IMR-90 (cell line): ENCODE results near the gene ABCE1. TPM values are rescaled to one million over a fixed set of nuclear protein-coding genes. Genes with fewer than 3 reads are reported as not detected.

Source experiments
- ATAC-seq: fragments of 200-7000 bp; cut with Tn5 transposase; 2 replicates; pipeline ENCODE4 v1.9.1; 2020; ENCODE audit warnings: low read depth, mild to moderate bottlenecking, moderate library complexity
- BruUV-seq: library from RNA; stranded (reverse); fragments of 400-500 nt; replicated peaks from 2 replicates; lab custom pipeline; 2021; lab: Mats Ljungman, UMichigan
- CTCF ChIA-PET: fragments of 300-600 bp; formaldehyde crosslinking; extraction: SDS; loops from one replicate; lab custom pipeline; 2021; ENCODE audit warnings: antibody characterized with exemption; lab: Yijun Ruan, JAX
- POLR2A ChIA-PET: fragments of 300-600 bp; sonication (Branson Sonifier 250); formaldehyde crosslinking; loops from one replicate; lab custom pipeline; 2022; ENCODE audit warnings: antibody characterized with exemption; ENCODE audit not compliant: unreplicated experiment; lab: Charles Lee
- DNase-seq: peaks from one replicate; pipeline ENCODE4 v3.0.0; 2013
- H2AFZ ChIP-seq: replicated peaks from 2 replicates; pipeline ENCODE3; 2013; ENCODE audit warnings: low read length, mild to moderate bottlenecking; ENCODE audit not compliant: poor library complexity
- H2AK5ac ChIP-seq: 2 replicates; pipeline ENCODE4 v1.6.1; 2013; ENCODE audit warnings: low read depth, low read length, inconsistent platforms
- H2AK9ac ChIP-seq: replicated peaks from 2 replicates; pipeline ENCODE3; 2013; ENCODE audit warnings: mild to moderate bottlenecking, low read depth, low read length, moderate library complexity; ENCODE audit not compliant: poor library complexity
- H2BK120ac ChIP-seq: 2 replicates; pipeline ENCODE4 v1.6.1; 2013; ENCODE audit warnings: low read depth, low read length, inconsistent platforms
- H2BK15ac ChIP-seq: 3 replicates; pipeline ENCODE4 v1.6.1; 2013; ENCODE audit warnings: low read depth, low read length, inconsistent platforms
- H2BK20ac ChIP-seq: 2 replicates; pipeline ENCODE4 v1.6.1; 2013; ENCODE audit warnings: low read depth, mild to moderate bottlenecking, inconsistent platforms, low read length, moderate library complexity
- H2BK5ac ChIP-seq: 2 replicates; pipeline ENCODE4 v1.6.1; 2013; ENCODE audit warnings: mild to moderate bottlenecking, low read depth, low read length, inconsistent platforms; ENCODE audit not compliant: poor library complexity, severe bottlenecking
- H3K14ac ChIP-seq: replicated peaks from 2 replicates; pipeline ENCODE4 v1.6.1; 2013; ENCODE audit warnings: low read depth, low read length, inconsistent platforms
- H3K18ac ChIP-seq: 2 replicates; pipeline ENCODE4 v1.6.1; 2013; ENCODE audit warnings: low read depth, low read length, control low read depth
- H3K23ac ChIP-seq: 2 replicates; pipeline ENCODE4 v1.6.1; 2013; ENCODE audit warnings: low read depth, low read length, inconsistent platforms
- H3K27ac ChIP-seq: 2 replicates; pipeline ENCODE4 v1.5.1; 2013; ENCODE audit warnings: mild to moderate bottlenecking, control low read depth, low read length; ENCODE audit not compliant: insufficient read depth
- H3K27me3 ChIP-seq: 2 replicates; pipeline ENCODE4 v1.6.1; 2013; ENCODE audit warnings: low read length; ENCODE audit not compliant: control insufficient read depth, insufficient read depth
- H3K36me3 ChIP-seq: 2 replicates; pipeline ENCODE4 v1.6.1; 2013; ENCODE audit warnings: low read length, mixed read lengths; ENCODE audit not compliant: control insufficient read depth, insufficient read depth
- H3K4ac ChIP-seq: 2 replicates; pipeline ENCODE4 v1.6.1; 2013; ENCODE audit warnings: low read depth, low read length, inconsistent platforms
- H3K4me1 ChIP-seq: 2 replicates; pipeline ENCODE4 v1.6.1; 2013; ENCODE audit warnings: low read length, mixed read lengths; ENCODE audit not compliant: control insufficient read depth, insufficient read depth
- H3K4me2 ChIP-seq: 2 replicates; pipeline ENCODE4 v1.6.1; 2013; ENCODE audit warnings: low read depth, mild to moderate bottlenecking, control low read depth, low read length, moderate library complexity
- H3K4me3 ChIP-seq: 2 replicates; pipeline ENCODE4 v1.5.1; 2013; ENCODE audit warnings: low read depth, mild to moderate bottlenecking, control low read depth, low read length, moderate library complexity; ENCODE audit not compliant: insufficient read depth
- H3K56ac ChIP-seq: 2 replicates; pipeline ENCODE4 v1.6.1; 2013; ENCODE audit warnings: low read length, inconsistent platforms; ENCODE audit not compliant: insufficient read depth; ENCODE audit errors: extremely low read depth
- H3K79me1 ChIP-seq, 2 experiments: 2 replicates each; pipeline ENCODE4 v1.6.1; 2013; ENCODE audit warnings: low read length in 2 of 2, inconsistent platforms in 1 of 2, low read depth in 1 of 2
- H3K9ac ChIP-seq: 2 replicates; pipeline ENCODE4 v1.6.1; 2013; ENCODE audit warnings: low read depth, low read length, control low read depth
- H3K9me1 ChIP-seq: 2 replicates; pipeline ENCODE4 v1.6.1; 2013; ENCODE audit warnings: low read length, inconsistent platforms; ENCODE audit not compliant: insufficient read depth
- H3K9me3 ChIP-seq: 2 replicates; pipeline ENCODE4 v1.6.1; 2013; ENCODE audit warnings: low read length; ENCODE audit not compliant: control insufficient read depth, insufficient read depth
- H4K20me1 ChIP-seq: 2 replicates; pipeline ENCODE4 v1.6.1; 2013; ENCODE audit warnings: low read length, inconsistent platforms; ENCODE audit not compliant: insufficient read depth
- H4K5ac ChIP-seq: 2 replicates; pipeline ENCODE4 v1.6.1; 2013; ENCODE audit warnings: mild to moderate bottlenecking, low read depth, low read length, control low read depth
- H4K8ac ChIP-seq, 2 experiments: 2 replicates each; pipeline ENCODE4 v1.6.1; 2013; ENCODE audit warnings: low read depth in 2 of 2, low read length in 2 of 2, control low read depth in 1 of 2, inconsistent platforms in 1 of 2
- H4K91ac ChIP-seq: 2 replicates; pipeline ENCODE4 v1.6.1; 2013; ENCODE audit warnings: low read depth, low read length, inconsistent platforms; ENCODE audit not compliant: insufficient read depth
- BHLHE40 ChIP-seq: fragments of 150-350 bp; IDR thresholded peaks from 2 replicates; pipeline ENCODE4 v1.6.1; 2016; ENCODE audit warnings: mild to moderate bottlenecking, low read depth, low read length
- CHD1 ChIP-seq: IDR thresholded peaks from 2 replicates; pipeline ENCODE4 v1.6.1; 2012; ENCODE audit warnings: low read depth, low read length, improper control_type of control experiment
- ELK1 ChIP-seq: fragments of 150-350 bp; IDR thresholded peaks from 2 replicates; pipeline ENCODE4 v1.6.1; 2016; ENCODE audit warnings: low read depth, mild to moderate bottlenecking, low read length, moderate library complexity, borderline replicate concordance
- MAFK ChIP-seq: IDR thresholded peaks from 2 replicates; pipeline ENCODE4 v1.6.1; 2012; ENCODE audit warnings: low read depth, low read length, improper control_type of control experiment
- MAZ ChIP-seq: IDR thresholded peaks from 2 replicates; pipeline ENCODE4 v1.6.1; 2012; ENCODE audit warnings: low read depth, mild to moderate bottlenecking, low read length, improper control_type of control experiment, moderate library complexity, borderline replicate concordance
- NFE2L2 ChIP-seq: fragments of 150-350 bp; IDR thresholded peaks from 2 replicates; pipeline ENCODE4 v1.6.1; 2016; ENCODE audit warnings: low read depth, mild to moderate bottlenecking, low read length
- POLR2A ChIP-seq: IDR thresholded peaks from 2 replicates; pipeline ENCODE4 v1.6.1; 2012; ENCODE audit warnings: mild to moderate bottlenecking, low read depth, low read length
- RAD21 ChIP-seq: IDR thresholded peaks from 2 replicates; pipeline ENCODE4 v1.6.1; 2012; ENCODE audit warnings: low read length, improper control_type of control experiment
- RCOR1 ChIP-seq: IDR thresholded peaks from 2 replicates; pipeline ENCODE4 v1.6.1; 2012; ENCODE audit warnings: mild to moderate bottlenecking, low read length, improper control_type of control experiment; ENCODE audit not compliant: insufficient replicate concordance
- RFX5 ChIP-seq: IDR thresholded peaks from 2 replicates; pipeline ENCODE4 v1.8.0; 2012; ENCODE audit warnings: low read depth, mild to moderate bottlenecking, low read length, moderate library complexity
- USF2 ChIP-seq: fragments of 150-350 bp; IDR thresholded peaks from 2 replicates; pipeline ENCODE4 v1.6.1; 2017; ENCODE audit warnings: mild to moderate bottlenecking, antibody characterized with exemption, low read length, low read depth
- WGBS, 2 experiments: methylation state at CpG; one replicate each; pipeline versions ENCODE4 v1.1.5 to v1.1.7; 2013; ENCODE audit warnings: missing lambda C conversion rate in 2 of 2; ENCODE audit not compliant: insufficient read length in 1 of 2; ENCODE audit errors: extremely low coverage in 2 of 2; 5-methylcytosine and 5-hydroxymethylcytosine counted together
- dilution Hi-C: fragments of 300-500 bp; cut with HindIII; formaldehyde crosslinking; loops from one replicate; pipeline ENCODE4 v1.14.3; 2018; ENCODE audit warnings: low sequenced_read_pairs; ENCODE audit not compliant: unreplicated experiment
- in situ Hi-C: fragments of 300-500 bp; cut with MboI; formaldehyde crosslinking; loops from 3 replicates; pipeline ENCODE4 v1.14.3; 2019; ENCODE audit warnings: low sequenced_read_pairs, inconsistent platforms, mixed read lengths
- intact Hi-C: fragments of 100-400 bp; cut with micrococcal nuclease; formaldehyde crosslinking; loops from 2 replicates; pipeline ENCODE4 v1.10.0; 2022
- polyA plus RNA-seq, 3 experiments: library from polyadenylated mRNA; depleted of rRNA; stranded (reverse); fragments of >200 nt; gene quantifications; 2 replicates each; pipeline ENCODE4 v1.2.3, GENCODE V29; 2012; ENCODE audit warnings: low replicate concordance in 1 of 3
- total RNA-seq: library from RNA; depleted of rRNA; stranded (reverse); fragments of >200 nt; gene quantifications from 2 replicates; pipeline ENCODE4 v1.2.3, GENCODE V29; 2012
- TF ChIP-seq, protein P1 (sequence below): conservative IDR thresholded peaks from 2 replicates; pipeline ENCODE4 v1.5.1; 2012; ENCODE audit warnings: mild to moderate bottlenecking, low read depth, low read length, improper control_type of control experiment

The ABCE1 gene
- total and polyA plus RNA-seq, 2 of the 4 experiments (the other 2 are of a cell fraction): 54.5 to 219 TPM

DNA sequence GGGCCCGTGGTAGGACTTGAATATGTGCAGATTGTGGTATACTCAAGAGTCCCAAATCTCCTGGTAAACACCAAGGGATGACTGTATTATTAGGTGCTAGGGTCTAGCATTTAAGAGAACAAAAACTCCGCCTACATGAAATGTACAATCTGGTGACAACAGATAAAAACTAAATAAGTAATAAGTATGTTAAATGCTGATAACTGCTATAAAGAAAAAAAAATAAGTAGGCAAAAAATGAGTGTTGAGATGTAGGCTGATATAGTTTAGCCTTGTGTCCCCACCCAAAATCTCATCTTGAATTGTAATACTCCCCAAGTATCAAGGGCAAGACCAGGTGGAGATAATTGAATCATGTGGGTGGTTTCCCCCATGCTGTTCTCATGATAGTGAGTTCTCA, 58.9 kb downstream of the ABCE1 start:
- H2BK20ac ChIP-seq: no peak overlapping the region
- dilution Hi-C loops (no loop called here), in situ Hi-C loops (no loop called here), intact Hi-C loops (no loop called here)
- H3K4me3 ChIP-seq: no peak overlapping the region
- no peak overlapping the region for H3K14ac ChIP-seq
- H4K8ac ChIP-seq: no peak overlapping the region
- H3K18ac ChIP-seq: no peak overlapping the region
- no peak overlapping the region for H2AFZ ChIP-seq
- ATAC-seq (no peak), DNase-seq (no peak)
- no peak overlapping the region for H3K27ac ChIP-seq
- H3K4me1 ChIP-seq: no peaks in the 10 kb centered on the region
- H2AK5ac ChIP-seq: no peak overlapping the region
- TF ChIP-seq POLR2A (no peak), ELK1 (no peak), BHLHE40 (no peak), MAFK (no peak), RFX5 (no peak), MAZ (no peak), NFE2L2 (no peak), CHD1 (no peak), RAD21 (no peak), USF2 (no peak), RCOR1 (no peak)
- TF ChIP-seq, protein P1, sequence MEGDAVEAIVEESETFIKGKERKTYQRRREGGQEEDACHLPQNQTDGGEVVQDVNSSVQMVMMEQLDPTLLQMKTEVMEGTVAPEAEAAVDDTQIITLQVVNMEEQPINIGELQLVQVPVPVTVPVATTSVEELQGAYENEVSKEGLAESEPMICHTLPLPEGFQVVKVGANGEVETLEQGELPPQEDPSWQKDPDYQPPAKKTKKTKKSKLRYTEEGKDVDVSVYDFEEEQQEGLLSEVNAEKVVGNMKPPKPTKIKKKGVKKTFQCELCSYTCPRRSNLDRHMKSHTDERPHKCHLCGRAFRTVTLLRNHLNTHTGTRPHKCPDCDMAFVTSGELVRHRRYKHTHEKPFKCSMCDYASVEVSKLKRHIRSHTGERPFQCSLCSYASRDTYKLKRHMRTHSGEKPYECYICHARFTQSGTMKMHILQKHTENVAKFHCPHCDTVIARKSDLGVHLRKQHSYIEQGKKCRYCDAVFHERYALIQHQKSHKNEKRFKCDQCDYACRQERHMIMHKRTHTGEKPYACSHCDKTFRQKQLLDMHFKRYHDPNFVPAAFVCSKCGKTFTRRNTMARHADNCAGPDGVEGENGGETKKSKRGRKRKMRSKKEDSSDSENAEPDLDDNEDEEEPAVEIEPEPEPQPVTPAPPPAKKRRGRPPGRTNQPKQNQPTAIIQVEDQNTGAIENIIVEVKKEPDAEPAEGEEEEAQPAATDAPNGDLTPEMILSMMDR: no peak
- no peak overlapping the region for H2BK120ac ChIP-seq
- POLR2A ChIA-PET: interaction anchor here (0.6 kb wide), 1 partner anchor 647 kb away, joined by 3 read pairs; no protein-coding TSS in a partner anchor
- H3K4me2 ChIP-seq: no peak overlapping the region
- no peak overlapping the region for H2AK9ac ChIP-seq
- H3K79me1 ChIP-seq: peaks cover 10 to 13% of the 10 kb centered on the region in 2 experiments
- no peak overlapping the region for H2BK5ac ChIP-seq
- H4K20me1 ChIP-seq: no peaks in the 10 kb centered on the region
- H3K9me3 ChIP-seq: no peaks in the 10 kb centered on the region
- no peak overlapping the region for H3K4ac ChIP-seq
- H3K9ac ChIP-seq: no peak overlapping the region
- no CpG with 5 or more reads among the region's 2 CpGs for WGBS, 2 experiments
- H2BK15ac ChIP-seq: no peak overlapping the region
- H4K5ac ChIP-seq: no peak overlapping the region
- H3K56ac ChIP-seq: no peak overlapping the region
- no peak overlapping the region for H4K91ac ChIP-seq
- H3K9me1 ChIP-seq: no peaks in the 10 kb centered on the region
- no TSS peak for BruUV-seq
- no peaks in the 10 kb centered on the region for H3K27me3 ChIP-seq
- H3K23ac ChIP-seq: no peak overlapping the region
- CTCF ChIA-PET: no interaction called here
- peaks cover 8% of the 10 kb centered on the region for H3K36me3 ChIP-seq
